Liver (tissue), 9 donors: ENCODE measurements around the gene CRYZ. TPM values are rescaled to one million over a fixed set of nuclear protein-coding genes. Genes with fewer than 3 reads are reported as not detected.

ENCODE experiments used
- DNase-seq: peaks from one replicate; pipeline ENCODE4 v3.0.0-alpha.2; 2017; ENCODE audit warnings: low spot score
- H3K27ac ChIP-seq, 2 donors: one replicate each; pipeline ENCODE4 v1.7.0; 2013; ENCODE audit warnings: inconsistent platforms in 2 of 2, low read length in 2 of 2, control low read depth in 1 of 2, low read depth in 1 of 2, mild to moderate bottlenecking in 1 of 2
- H3K27me3 ChIP-seq, 4 donors: one replicate each; pipeline versions ENCODE4 v1.6.1 to v1.7.0; 2013; ENCODE audit warnings: low read length in 3 of 4, inconsistent platforms in 1 of 4, mild to moderate bottlenecking in 1 of 4, moderate library complexity in 1 of 4; ENCODE audit not compliant: control insufficient read depth in 4 of 4, insufficient read depth in 4 of 4
- H3K36me3 ChIP-seq, 4 donors: one replicate each; pipeline versions ENCODE4 v1.6.1 to v1.7.0; 2013; ENCODE audit warnings: low read length in 3 of 4, mild to moderate bottlenecking in 3 of 4, low read depth in 1 of 4, moderate library complexity in 1 of 4; ENCODE audit not compliant: control insufficient read depth in 4 of 4, insufficient read depth in 3 of 4
- H3K4me1 ChIP-seq, 4 donors: one replicate each; pipeline versions ENCODE4 v1.6.1 to v1.7.0; 2013; ENCODE audit warnings: low read length in 3 of 4, mild to moderate bottlenecking in 3 of 4, moderate library complexity in 1 of 4; ENCODE audit not compliant: control insufficient read depth in 4 of 4, insufficient read depth in 4 of 4
- H3K4me3 ChIP-seq, 3 donors: one replicate each; pipeline versions ENCODE4 v1.6.1 to v1.7.0; 2013; ENCODE audit warnings: low read length in 3 of 3, control low read depth in 1 of 3, low read depth in 1 of 3, mild to moderate bottlenecking in 1 of 3
- H3K9ac ChIP-seq, 2 donors: one replicate each; pipeline ENCODE4 v1.7.0; 2013; ENCODE audit warnings: low read length in 2 of 2, mild to moderate bottlenecking in 2 of 2, moderate library complexity in 2 of 2, control low read depth in 1 of 2, low read depth in 1 of 2
- H3K9me3 ChIP-seq, 4 donors: one replicate each; pipeline versions ENCODE4 v1.6.1 to v1.7.0; 2013; ENCODE audit warnings: low read length in 3 of 4; ENCODE audit not compliant: control insufficient read depth in 4 of 4
- ATF3 ChIP-seq: IDR thresholded peaks from 2 replicates; pipeline ENCODE4 v1.6.1; 2016; ENCODE audit warnings: antibody characterized with exemption
- CTCF ChIP-seq: fragments of 150-350 bp; IDR thresholded peaks from 2 replicates; pipeline ENCODE4 v1.5.1; 2017; ENCODE audit warnings: improper control_type of control experiment, low read depth, low read length; ENCODE audit not compliant: missing input control
- EGR1 ChIP-seq, 2 donors: IDR thresholded peaks; 2 replicates each; pipeline ENCODE4 v1.6.1; 2016 to 2018; ENCODE audit warnings: antibody characterized with exemption in 2 of 2, low read depth in 2 of 2
- FOXA1 ChIP-seq: IDR thresholded peaks from 2 replicates; pipeline ENCODE4 v1.6.1; 2016; ENCODE audit warnings: antibody characterized with exemption
- FOXA2 ChIP-seq: IDR thresholded peaks from 2 replicates; pipeline ENCODE4 v1.6.1; 2016; ENCODE audit warnings: antibody characterized with exemption
- HNF4G ChIP-seq: IDR thresholded peaks from 2 replicates; pipeline ENCODE4 v1.6.1; 2016; ENCODE audit warnings: antibody characterized with exemption
- JUND ChIP-seq, 2 donors: IDR thresholded peaks; 2 replicates each; pipeline ENCODE4 v1.6.1; 2016; ENCODE audit warnings: antibody characterized with exemption in 2 of 2
- NR2F2 ChIP-seq: IDR thresholded peaks from 2 replicates; pipeline ENCODE4 v1.6.1; 2016; ENCODE audit warnings: antibody characterized with exemption
- RAD21 ChIP-seq, 2 donors: IDR thresholded peaks; 2 replicates each; pipeline ENCODE4 v1.6.1; 2016; ENCODE audit warnings: antibody characterized with exemption in 2 of 2, mild to moderate bottlenecking in 2 of 2
- REST ChIP-seq: IDR thresholded peaks from 2 replicates; pipeline ENCODE4 v1.6.1; 2016; ENCODE audit warnings: antibody characterized with exemption, mild to moderate bottlenecking
- SP1 ChIP-seq: IDR thresholded peaks from 2 replicates; pipeline ENCODE4 v1.6.1; 2018; ENCODE audit warnings: antibody characterized with exemption, mild to moderate bottlenecking
- YY1 ChIP-seq: IDR thresholded peaks from 2 replicates; pipeline ENCODE4 v1.6.1; 2016; ENCODE audit warnings: antibody characterized with exemption, mild to moderate bottlenecking
- ZBTB33 ChIP-seq: IDR thresholded peaks from 2 replicates; pipeline ENCODE4 v1.6.1; 2016; ENCODE audit warnings: antibody characterized with exemption
- WGBS: extraction: QIAGEN DNeasy Blood & Tissue Kit; methylation state at CpG from one replicate; pipeline ENCODE4 v1.1.7; 2013; 5-methylcytosine and 5-hydroxymethylcytosine counted together
- polyA plus RNA-seq, 2 donors: library from polyadenylated mRNA; stranded (reverse) in 1 of 2; unstranded in 1 of 2; fragments of 200-250 nt in 1 of 2; fragments of >200 nt in 1 of 2; fragmentation: Nextera tagmentation in 1 of 2; extraction: Ambion mirVana in 1 of 2; gene quantifications; one replicate each; pipeline versions ENCODE4 v1.2.1 to v1.2.3, GENCODE V29; 2013 to 2015
- total RNA-seq, 2 donors: library from RNA; depleted of rRNA; stranded (reverse); fragments of >200 nt; gene quantifications; one replicate each; pipeline ENCODE4 v1.2.3, GENCODE V29; 2014
- TF ChIP-seq, protein P1 (sequence below): IDR thresholded peaks from 2 replicates; pipeline ENCODE4 v1.6.1; 2016; ENCODE audit warnings: antibody characterized with exemption
- donor health status: healthy.
- donor health status: healthy.
- donor health status: healthy.
- donor health status: healthy.
- donor health status: healthy.

The CRYZ gene
- total and polyA plus RNA-seq, 4 donors: 104 to 183 (median 131) TPM

DNA sequence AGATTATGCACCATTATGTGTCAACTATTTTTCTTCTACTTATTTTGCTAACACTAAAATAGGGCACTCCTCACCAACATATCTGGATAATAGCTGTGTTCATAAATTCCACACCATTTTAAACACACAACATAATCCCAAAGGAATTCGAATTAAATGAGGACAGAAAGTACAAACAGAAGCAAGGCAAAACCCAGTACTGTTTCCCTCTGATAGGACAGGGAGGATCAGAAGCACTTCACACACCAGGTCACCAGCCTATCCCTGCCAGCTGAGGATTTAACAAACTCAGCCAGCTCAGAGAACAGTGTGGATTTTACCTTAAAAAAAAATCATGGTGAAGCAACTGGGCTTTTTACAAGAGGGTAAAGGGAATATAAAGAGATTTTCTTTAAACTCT is 20.0 kb downstream of the CRYZ start:
- H3K36me3 ChIP-seq: peaks cover 5 to 85% (median 66%) of the 10 kb centered on the region in 4 donors

More for the DNA sequence above, 20.0 kb downstream of the CRYZ start:
- H3K27me3 ChIP-seq: no peaks in the 10 kb centered on the region
- TF ChIP-seq FOXA2 (no peak), RAD21 (IDR thresholded peaks at IDR 0.05) (no peak), EGR1 (IDR thresholded peaks at IDR 0.05; ENCODE audit: low read depth in 2 of 2) (no peak), YY1 (no peak), CTCF (no peak), ZBTB33 (no peak), REST (no peak), ATF3 (no peak), FOXA1 (no peak), JUND (IDR thresholded peaks at IDR 0.05) (no peak), HNF4G (no peak), SP1 (no peak), NR2F2 (no peak)
- TF ChIP-seq, protein P1, sequence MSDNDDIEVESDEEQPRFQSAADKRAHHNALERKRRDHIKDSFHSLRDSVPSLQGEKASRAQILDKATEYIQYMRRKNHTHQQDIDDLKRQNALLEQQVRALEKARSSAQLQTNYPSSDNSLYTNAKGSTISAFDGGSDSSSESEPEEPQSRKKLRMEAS: no peak
- WGBS: 69% methylated on average over 1 of the region's 1 CpG
- no peak overlapping the region for H3K4me3 ChIP-seq
- no peaks in the 10 kb centered on the region for H3K4me1 ChIP-seq
- no peaks in the 10 kb centered on the region for H3K9me3 ChIP-seq
- no peak overlapping the region for H3K9ac ChIP-seq
- no peak overlapping the region for H3K27ac ChIP-seq
- no peak for DNase-seq
